ENCODE measurements around the gene GMPPA. TPM values are rescaled to one million over a fixed set of nuclear protein-coding genes. Genes with fewer than 3 reads are reported as not detected.

GMPPA gene
- total RNA-seq, 4 donors from 2014 or later: 11.3 to 26.4 (median 14.2) TPM

- Histone ChIP-seq H3K27ac (no peak overlapping the region), H3K4me3 (no peak overlapping the region), H3K9me3 (no peaks in the 10 kb centered on the region), H3K27me3 (peaks cover 34% of the 10 kb centered on the region), H3K4me1 (peaks cover 0 to 30% (median 16%) of the 10 kb centered on the region in 3 donors), H3K36me3 (peaks cover 0 to 42% of the 10 kb centered on the region in 2 donors)
- ATAC-seq: no peak
- 60 to 65% methylated on average over 2 to 3 of the region's 4 CpGs for WGBS, 2 donors (ENCODE audit: low coverage in 1 of 2)
- TF ChIP-seq CTCF (IDR thresholded peaks at IDR 0.05) (no peak), POLR2AphosphoS5 (IDR thresholded peaks at IDR 0.05) (no peak), POLR2A (IDR thresholded peaks at IDR 0.05) (no peak), EP300 (IDR thresholded peaks at IDR 0.05) (no peak)
These were observed 9.7 kb downstream of the GMPPA start for GRCh38 chr2:219508444-219508734.

GRCh38 chr2:219508971-219509779, 10.5 kb downstream of the GMPPA start:
- peak; percentile 27 for ATAC-seq

GRCh38 chr2:219509780-219510511, 11.3 kb downstream of the GMPPA start:
- no peak overlapping the region for H3K27ac ChIP-seq
- 0 to 2% methylated on average over 10 to 23 of the region's 26 CpGs for WGBS, 2 donors (ENCODE audit: low coverage in 1 of 2)

More at GRCh38 chr2:219508971-219509779, 10.5 kb downstream of the GMPPA start:
- no peak for TF ChIP-seq POLR2AphosphoS5 (IDR thresholded peaks at IDR 0.05)
- TF ChIP-seq EP300 (IDR thresholded peaks at IDR 0.05): no peak
- no peak for TF ChIP-seq POLR2A (IDR thresholded peaks at IDR 0.05)
- TF ChIP-seq CTCF (IDR thresholded peaks at IDR 0.05): no peak
- Histone ChIP-seq H3K27ac (no peak overlapping the region), H3K4me3 (no peak overlapping the region), H3K27me3 (peaks cover 42% of the 10 kb centered on the region), H3K4me1 (peaks cover 0 to 35% (median 16%) of the 10 kb centered on the region in 3 donors), H3K36me3 (peaks cover 0 to 34% of the 10 kb centered on the region in 2 donors), H3K9me3 (no peaks in the 10 kb centered on the region)
- 13 to 19% methylated on average over 2 to 5 of the region's 14 CpGs for WGBS, 2 donors (ENCODE audit: low coverage in 1 of 2)

GRCh38 chr2:219510512-219511135, 11.9 kb downstream of the GMPPA start:
- WGBS, 2 donors (ENCODE audit: low coverage in 1 of 2): 20 to 27% methylated on average over 1 to 2 of the region's 22 CpGs
- peaks cover 0 to 20% of the 10 kb centered on the region in 2 donors for H3K36me3 ChIP-seq
- peaks cover 0 to 41% (median 16%) of the 10 kb centered on the region in 3 donors for H3K4me1 ChIP-seq
- no peak for ATAC-seq
- no peaks in the 10 kb centered on the region for H3K9me3 ChIP-seq
- H3K27me3 ChIP-seq: peaks cover 55% of the 10 kb centered on the region
- H3K4me3 ChIP-seq: no peak overlapping the region
- TF ChIP-seq POLR2AphosphoS5 (IDR thresholded peaks at IDR 0.05) (no peak), CTCF (IDR thresholded peaks at IDR 0.05) (no peak), POLR2A (IDR thresholded peaks at IDR 0.05) (no peak), EP300 (IDR thresholded peaks at IDR 0.05) (no peak)
- no peak overlapping the region for H3K27ac ChIP-seq

More at GRCh38 chr2:219509780-219510511, 11.3 kb downstream of the GMPPA start:
- peak overlapping the region in 1 of 2 donors; percentile 34 for H3K4me3 ChIP-seq
- no peak for TF ChIP-seq POLR2A (IDR thresholded peaks at IDR 0.05)
- TF ChIP-seq CTCF (IDR thresholded peaks at IDR 0.05): peak in 3 of 4 experiments; percentile 69 to 75 (median 70)
- TF ChIP-seq EP300 (IDR thresholded peaks at IDR 0.05): no peak
- TF ChIP-seq POLR2AphosphoS5 (IDR thresholded peaks at IDR 0.05): no peak
- no peaks in the 10 kb centered on the region for H3K9me3 ChIP-seq
- H3K4me1 ChIP-seq: peaks cover 0 to 41% (median 16%) of the 10 kb centered on the region in 3 donors
- H3K36me3 ChIP-seq: peaks cover 0 to 26% of the 10 kb centered on the region in 2 donors
- H3K27me3 ChIP-seq: peaks cover 49% of the 10 kb centered on the region
- ATAC-seq: peak; percentile 75
